B cell (primary cell): ENCODE data around the gene ABI3BP. TPM values are rescaled to one million over a fixed set of nuclear protein-coding genes. Genes with fewer than 3 reads are reported as not detected.

Source experiments
- ATAC-seq: fragments of 200-7000 bp; cut with Tn5 transposase; one replicate; pipeline ENCODE4 v1.10.0; 2021; ENCODE audit warnings: low read depth, mild to moderate bottlenecking, moderate number of reproducible peaks, moderate library complexity
- CTCF ChIA-PET: fragments of 350-600 bp; sonication (Branson Sonifier 250); formaldehyde crosslinking; loops from one replicate; lab custom pipeline; 2021; ENCODE audit warnings: antibody characterized with exemption, inconsistent platforms; lab: Charles Lee
- POLR2A ChIA-PET: fragments of 350-600 bp; sonication (Branson Sonifier 250); formaldehyde crosslinking; loops from one replicate; lab custom pipeline; 2021; ENCODE audit warnings: antibody characterized with exemption; lab: Charles Lee
- DNase-seq: peaks from one replicate; pipeline ENCODE4 v3.0.0; 2013
- H2AFZ ChIP-seq: 2 replicates; pipeline ENCODE4 v1.6.1; 2012; ENCODE audit warnings: mild to moderate bottlenecking, low read depth, low read length; ENCODE audit not compliant: insufficient read depth, poor library complexity, severe bottlenecking
- H3K27ac ChIP-seq, 2 donors: 1 replicate in 1 of 2; 2 replicates in 1 of 2; pipeline ENCODE4 v1.5.1; 2012 to 2013; ENCODE audit warnings: low read length in 2 of 2, mild to moderate bottlenecking in 2 of 2, moderate library complexity in 1 of 2
- H3K27me3 ChIP-seq, 4 experiments: fragments of 200-600 bp in 1 of 4; sonication (generic) in 1 of 4; replicated peaks in 1 of 4; 1 replicate in 2 of 4; 2 replicates in 2 of 4; pipeline versions ENCODE4 v1.6.1 to v1.7.0; 2013 to 2016; ENCODE audit warnings: low read length in 3 of 4, mild to moderate bottlenecking in 2 of 4, mixed read lengths in 1 of 4, moderate library complexity in 1 of 4; ENCODE audit not compliant: insufficient read depth in 4 of 4, control insufficient read depth in 3 of 4; ENCODE audit errors: control extremely low read depth in 1 of 4
- H3K36me3 ChIP-seq, 2 experiments: replicated peaks in 1 of 2; 1 replicate in 1 of 2; 2 replicates in 1 of 2; pipeline versions ENCODE4 v1.6.1 to v1.7.1; 2013; ENCODE audit warnings: low read length in 1 of 2; ENCODE audit not compliant: insufficient read depth in 2 of 2, control insufficient read depth in 1 of 2; ENCODE audit errors: control extremely low read depth in 1 of 2, extremely low read depth in 1 of 2
- H3K4me1 ChIP-seq, 2 donors: fragments of 200-600 bp in 1 of 2; sonication (generic) in 1 of 2; 1 replicate in 1 of 2; 2 replicates in 1 of 2; pipeline versions ENCODE4 v1.5.1 to v1.6.1; 2013 to 2017; ENCODE audit warnings: low read length in 2 of 2; ENCODE audit not compliant: control insufficient read depth in 2 of 2, insufficient read depth in 2 of 2
- H3K4me2 ChIP-seq: replicated peaks from 2 replicates; pipeline ENCODE3; 2012; ENCODE audit warnings: mild to moderate bottlenecking, low read depth, low read length; ENCODE audit not compliant: poor library complexity, severe bottlenecking
- H3K4me3 ChIP-seq, 5 experiments: fragments of 200-600 bp in 1 of 5; sonication (generic) in 1 of 5; 1 replicate in 3 of 5; 2 replicates in 2 of 5; pipeline versions ENCODE4 v1.5.1 to v1.7.0; 2011 to 2016; ENCODE audit warnings: low read length in 4 of 5, mild to moderate bottlenecking in 4 of 5, low read depth in 2 of 5, control low read depth in 1 of 5, moderate library complexity in 1 of 5; ENCODE audit not compliant: insufficient read depth in 1 of 5; ENCODE audit errors: control extremely low read depth in 1 of 5, extremely low read depth in 1 of 5
- H3K79me2 ChIP-seq: fragments of 200-600 bp; sonication (generic); one replicate; pipeline ENCODE4 v1.6.0; 2016; ENCODE audit warnings: low read length; ENCODE audit not compliant: control insufficient read depth, insufficient read depth
- H3K9ac ChIP-seq: fragments of 200-600 bp; sonication (generic); 2 replicates; pipeline ENCODE4 v1.6.1; 2017; ENCODE audit warnings: mild to moderate bottlenecking, low read length, moderate library complexity
- H3K9me3 ChIP-seq, 3 donors: one replicate each; pipeline versions ENCODE4 v1.6.1 to v1.7.1; 2013; ENCODE audit warnings: low read length in 2 of 3; ENCODE audit not compliant: control insufficient read depth in 2 of 3, insufficient read depth in 1 of 3; ENCODE audit errors: control extremely low read depth in 1 of 3
- H4K20me1 ChIP-seq: 2 replicates; pipeline ENCODE4 v1.6.0; 2012; ENCODE audit warnings: mild to moderate bottlenecking, low read length; ENCODE audit not compliant: insufficient read depth, control insufficient read depth, poor library complexity, severe bottlenecking
- H3K27ac Mint-ChIP-seq: one replicate; pipeline ENCODE4 v1.8.0; 2021; ENCODE audit warnings: mixed read lengths
- H3K27me3 Mint-ChIP-seq: one replicate; pipeline ENCODE4 v1.8.0; 2021; ENCODE audit warnings: mixed read lengths
- H3K4me1 Mint-ChIP-seq: one replicate; pipeline ENCODE4 v1.8.0; 2021; ENCODE audit warnings: mixed read lengths
- H3K4me3 Mint-ChIP-seq: one replicate; pipeline ENCODE4 v1.8.0; 2021; ENCODE audit warnings: mixed read lengths
- H3K9me3 Mint-ChIP-seq: one replicate; pipeline ENCODE4 v1.8.0; 2022; ENCODE audit warnings: mixed read lengths; ENCODE audit not compliant: insufficient read depth
- CTCF ChIP-seq: fragments of 200-600 bp; IDR thresholded peaks from one replicate; pipeline ENCODE4 v1.8.0; 2022; ENCODE audit warnings: antibody characterized with exemption, mild to moderate bottlenecking
- EZH2 ChIP-seq: IDR thresholded peaks from 2 replicates; pipeline ENCODE4 v1.6.1; 2012; ENCODE audit warnings: borderline replicate concordance, low read depth, mild to moderate bottlenecking, moderate library complexity, low read length; ENCODE audit not compliant: insufficient read depth, poor library complexity, severe bottlenecking
- whole genome bisulfite sequencing: methylation state at CpG from one replicate; pipeline ENCODE4 v1.1.5; 2013; ENCODE audit warnings: missing lambda C conversion rate; ENCODE audit not compliant: insufficient coverage; 5-methylcytosine and 5-hydroxymethylcytosine counted together
- intact Hi-C: fragments of 100-400 bp; cut with micrococcal nuclease; formaldehyde crosslinking; loops from one replicate; pipeline ENCODE4 v1.10.0; 2022
- polyA plus RNA-seq: library from polyadenylated mRNA; depleted of rRNA; stranded (reverse); fragments of >200 nt; gene quantifications from 2 replicates; pipeline ENCODE4 v1.2.3, GENCODE V29; 2012
- total RNA-seq, 2 donors: library from RNA; stranded (reverse); fragments of 120-200 nt in 1 of 2; gene quantifications; 1 replicate in 1 of 2; 2 replicates in 1 of 2; pipeline versions ENCODE4 v1.2.3 to v1.2.4, GENCODE V29; 2013 to 2022

ABI3BP gene
- total and polyA plus RNA-seq, 2 donors (not counting 1 experiment from before 2014, with no cell fraction given), result not detected

- Histone ChIP-seq H4K20me1 (no peaks in the 10 kb centered on the region), H3K4me1 (no peaks in the 10 kb centered on the region), H3K9ac (no peak overlapping the region), H3K9me3 (no peaks in the 10 kb centered on the region), H2AFZ (no peak overlapping the region), H3K27ac (no peak overlapping the region), H3K79me2 (no peaks in the 10 kb centered on the region), H3K4me3 (no peak overlapping the region), H3K4me2 (no peak overlapping the region), H3K27me3 (no peaks in the 10 kb centered on the region), H3K36me3 (no peaks in the 10 kb centered on the region)
- TF ChIP-seq CTCF (no peak), EZH2 (no peak)
- intact Hi-C loops, result no loop called here
- POLR2A ChIA-PET, result no interaction called here
- no peak for ATAC-seq
- no peak overlapping the region for H3K27ac Mint-ChIP-seq
- no peak overlapping the region for H3K4me3 Mint-ChIP-seq
- H3K27me3 Mint-ChIP-seq, result peaks cover 20% of the 10 kb centered on the region
- no peaks in the 10 kb centered on the region for H3K4me1 Mint-ChIP-seq
- WGBS, result 92% methylated on average over 1 of the region's 1 CpG
- no peaks in the 10 kb centered on the region for H3K9me3 Mint-ChIP-seq
- DNase-seq, result no peak
- CTCF ChIA-PET, result no interaction called here
These were observed 156.6 kb downstream of the ABI3BP start for GRCh38 chr3:100836661-100837060.

DNA sequence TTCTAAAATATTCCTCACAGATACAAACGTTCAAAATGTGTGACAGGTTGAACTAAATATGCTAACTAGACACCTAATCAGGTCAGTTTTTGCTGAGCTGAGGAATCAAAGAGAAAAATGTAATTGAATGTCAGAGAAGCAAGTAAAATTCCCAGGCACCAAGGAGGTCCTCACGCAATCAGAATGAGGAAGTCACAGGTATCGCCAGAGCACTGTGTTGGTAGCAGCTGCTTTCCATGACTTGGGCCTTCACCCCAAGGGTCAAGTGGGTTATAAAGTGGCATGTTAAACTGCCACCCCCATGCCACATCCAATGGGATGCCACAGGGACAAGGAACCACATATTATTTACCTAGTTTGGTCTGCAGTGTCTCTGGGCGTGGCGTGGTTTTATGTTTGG is 158.9 kb downstream of the ABI3BP start:
- H3K4me1 ChIP-seq, result no peaks in the 10 kb centered on the region
- no peak overlapping the region for H3K4me3 ChIP-seq
- H3K27me3 ChIP-seq, result no peaks in the 10 kb centered on the region
- no peak overlapping the region for H3K4me3 Mint-ChIP-seq
- TF ChIP-seq CTCF (no peak), EZH2 (no peak)
- no peak for ATAC-seq
- CTCF ChIA-PET, result no interaction called here
- no peak for DNase-seq
- H3K27ac Mint-ChIP-seq, result no peak overlapping the region
- H3K9me3 ChIP-seq, result no peaks in the 10 kb centered on the region
- H3K9me3 Mint-ChIP-seq, result no peaks in the 10 kb centered on the region
- POLR2A ChIA-PET, result no interaction called here
- no peak overlapping the region for H3K9ac ChIP-seq
- no peaks in the 10 kb centered on the region for H3K4me1 Mint-ChIP-seq
- 92% methylated on average over 2 of the region's 5 CpGs for WGBS
- H4K20me1 ChIP-seq, result no peaks in the 10 kb centered on the region
- no peak overlapping the region for H3K4me2 ChIP-seq
- intact Hi-C loops, result no loop called here
- H3K79me2 ChIP-seq, result no peaks in the 10 kb centered on the region
- H2AFZ ChIP-seq, result no peak overlapping the region
- H3K27ac ChIP-seq, result no peak overlapping the region
- H3K27me3 Mint-ChIP-seq, result peaks cover 9% of the 10 kb centered on the region
- H3K36me3 ChIP-seq, result no peaks in the 10 kb centered on the region
